Measurements from ENCODE around the gene IER5L. TPM values are rescaled to one million over a fixed set of nuclear protein-coding genes. Genes with fewer than 3 reads are reported as not detected.

The IER5L gene
- polyA plus RNA-seq, 1 experiment: 4.9 TPM

- TF ChIP-seq CTCF (IDR thresholded peaks at IDR 0.05; ENCODE audit: low read depth, low read length): no peak
- H3K27ac ChIP-seq (ENCODE audit: low read depth, low read length): no peak overlapping the region
- no peak overlapping the region for H3K4me3 ChIP-seq (ENCODE audit: low read depth, low read length)
- ChIA-PET CTCF (interaction anchor here (1.5 to 1.7 kb wide), 2 partner anchors 11 to 41 kb away, joined by 4 to 10 read pairs; no protein-coding TSS in a partner anchor), POLR2A (interaction anchor here (0.5 kb wide), 1 partner anchor 73 kb away, joined by 3 read pairs; the partner anchor contains the start of gene PTPA)
- no peak for DNase-seq (ENCODE audit: low read depth, low spot score)
- H3K9me3 ChIP-seq (ENCODE audit: control insufficient read depth, insufficient read depth, low read length): no peaks in the 10 kb centered on the region
- H3K27me3 ChIP-seq (ENCODE audit: control insufficient read depth, insufficient read depth, low read length): no peaks in the 10 kb centered on the region
These were observed 6.6 kb upstream of the IER5L start for GRCh38 chr9:129184596-129185122.

GRCh38 chr9:129184219-129184524 lies 6.1 kb upstream of the IER5L start:
- ChIA-PET POLR2A (interaction anchor here (0.5 to 1.3 kb wide), 2 partner anchors 73 to 313 kb away, joined by 3 to 5 read pairs; partner anchors contain the start of gene PTPA), CTCF (interaction anchor here (0.9 to 1.7 kb wide), 3 partner anchors 10 to 41 kb away, joined by 4 to 10 read pairs (median 4); no protein-coding TSS in a partner anchor)
- no peak for DNase-seq (ENCODE audit: low read depth, low spot score)
- no peaks in the 10 kb centered on the region for H3K9me3 ChIP-seq (ENCODE audit: control insufficient read depth, insufficient read depth, low read length)
- H3K27ac ChIP-seq (ENCODE audit: low read depth, low read length): no peak overlapping the region
- H3K27me3 ChIP-seq (ENCODE audit: control insufficient read depth, insufficient read depth, low read length): no peaks in the 10 kb centered on the region
- H3K4me3 ChIP-seq (ENCODE audit: low read depth, low read length): no peak overlapping the region
- TF ChIP-seq CTCF (IDR thresholded peaks at IDR 0.05; ENCODE audit: low read depth, low read length): no peak

GRCh38 chr9:129183495-129184218 lies 5.6 kb upstream of the IER5L start:
- Histone ChIP-seq H3K27me3 (ENCODE audit: control insufficient read depth, insufficient read depth, low read length) (no peaks in the 10 kb centered on the region), H3K27ac (ENCODE audit: low read depth, low read length) (no peak overlapping the region), H3K9me3 (ENCODE audit: control insufficient read depth, insufficient read depth, low read length) (no peaks in the 10 kb centered on the region), H3K4me3 (ENCODE audit: low read depth, low read length) (no peak overlapping the region)
- CTCF ChIA-PET: interaction anchor here (0.5 to 1.7 kb wide), 4 partner anchors 10 to 390 kb away, joined by 4 to 10 read pairs (median 4); no protein-coding TSS in a partner anchor
- POLR2A ChIA-PET: interaction anchor here (0.6 to 1.3 kb wide), 2 partner anchors 162 to 313 kb away, joined by 3 to 5 read pairs; no protein-coding TSS in a partner anchor
- DNase-seq (ENCODE audit: low read depth, low spot score): no peak
- TF ChIP-seq CTCF (IDR thresholded peaks at IDR 0.05; ENCODE audit: low read depth, low read length): no peak

- Histone ChIP-seq H3K27ac (ENCODE audit: low read depth, low read length) (no peak overlapping the region), H3K9me3 (ENCODE audit: control insufficient read depth, insufficient read depth, low read length) (no peaks in the 10 kb centered on the region; the same call in 1 of the 2 replicates), H3K27me3 (ENCODE audit: control insufficient read depth, insufficient read depth, low read length) (no peaks in the 10 kb centered on the region), H3K4me3 (ENCODE audit: low read depth, low read length) (no peak overlapping the region)
- DNase-seq (ENCODE audit: low read depth, low spot score): no peak
- ChIA-PET CTCF (interaction anchor here (0.5 to 1.1 kb wide), 3 partner anchors 12 to 391 kb away, joined by 3 to 4 read pairs (median 4); no protein-coding TSS in a partner anchor), POLR2A (interaction anchor here (0.6 to 1.3 kb wide), 2 partner anchors 163 to 314 kb away, joined by 3 to 5 read pairs; no protein-coding TSS in a partner anchor)
- peak; percentile 42 for TF ChIP-seq CTCF (IDR thresholded peaks at IDR 0.05; ENCODE audit: low read depth, low read length)
These were observed 4.8 kb upstream of the IER5L start for GRCh38 chr9:129182625-129183494.
